Umbilical cord (tissue), 2 donors: ENCODE results near the gene FSTL4. TPM values are rescaled to one million over a fixed set of nuclear protein-coding genes. Genes with fewer than 3 reads are reported as not detected.
A peak's percentile ranks its signal among the peaks of the same experiment; 100 is the strongest.
"Not testable (repeated sequence)": the region's sequence is repeated elsewhere in the genome, so short reads cannot be mapped to it uniquely, and the experiment has no call there.

Source experiments
- DNase-seq: peaks from one replicate; pipeline ENCODE4 v3.0.0-alpha.2; 2015; ENCODE audit warnings: low spot score
- total RNA-seq: library from RNA; depleted of rRNA; stranded (reverse); fragments of >200 nt; gene quantifications from one replicate; pipeline ENCODE4 v1.2.3, GENCODE V29; 2014; ENCODE audit warnings: low replicate concordance; ENCODE audit not compliant: insufficient read depth

FSTL4 gene
- total RNA-seq, 1 donor from 2014 or later = 1.4 TPM

- DNase-seq = no peak
Observed at GRCh38 chr5:133556551-133556950, 55.8 kb downstream of the FSTL4 start.

GRCh38 chr5:133554279-133554678, 58.1 kb downstream of the FSTL4 start:
- DNase-seq = no peak

- peak; percentile 21 for DNase-seq
Observed at GRCh38 chr5:133552925-133553525, 59.3 kb downstream of the FSTL4 start.

- no peak for DNase-seq
Observed at GRCh38 chr5:133546500-133546899, 65.8 kb downstream of the FSTL4 start.

GRCh38 chr5:133544346-133544745, 68.0 kb downstream of the FSTL4 start:
- no peak for DNase-seq

GRCh38 chr5:133539818-133540217, 72.5 kb downstream of the FSTL4 start:
- no peak for DNase-seq

- DNase-seq = no peak
Observed at GRCh38 chr5:133538718-133539117, 73.6 kb downstream of the FSTL4 start.

- not testable (repeated sequence) for DNase-seq
Observed at GRCh38 chr5:133535241-133535929, 77.0 kb downstream of the FSTL4 start.

GRCh38 chr5:133534566-133534965, 77.8 kb downstream of the FSTL4 start:
- DNase-seq = no peak

- no peak for DNase-seq
Observed at GRCh38 chr5:133533541-133533940, 78.8 kb downstream of the FSTL4 start.

- peak; percentile 88 for DNase-seq
Observed at GRCh38 chr5:133531594-133531993, 80.7 kb downstream of the FSTL4 start.

- DNase-seq = no peak
Observed at GRCh38 chr5:133531178-133531577, 81.2 kb downstream of the FSTL4 start.

GRCh38 chr5:133530270-133530669, 82.1 kb downstream of the FSTL4 start:
- DNase-seq = no peak

- DNase-seq = no peak
Observed at GRCh38 chr5:133528841-133529240, 83.5 kb downstream of the FSTL4 start.

- peak; percentile 89 for DNase-seq
Observed at GRCh38 chr5:133527311-133527710, 85.0 kb downstream of the FSTL4 start.

GRCh38 chr5:133526368-133526767, 86.0 kb downstream of the FSTL4 start:
- DNase-seq = no peak

- DNase-seq = no peak
Observed at GRCh38 chr5:133525126-133525525, 87.2 kb downstream of the FSTL4 start.

GRCh38 chr5:133524666-133525065, 87.7 kb downstream of the FSTL4 start:
- DNase-seq = no peak

- DNase-seq = no peak
Observed at GRCh38 chr5:133523961-133524586, 88.3 kb downstream of the FSTL4 start.

- DNase-seq = no peak
Observed at GRCh38 chr5:133523013-133523658, 89.2 kb downstream of the FSTL4 start.

- no peak for DNase-seq
Observed at GRCh38 chr5:133521801-133522200, 90.5 kb downstream of the FSTL4 start.

GRCh38 chr5:133520991-133521706, 91.2 kb downstream of the FSTL4 start:
- DNase-seq = no peak
